ENCODE results near the gene WFIKKN1.

Gene WFIKKN1

GRCh38 chr16:591892-592517 is 38.8 kb upstream of the WFIKKN1 start:
- Histone ChIP-seq H3K4ac (ENCODE audit: low read depth in 1 of 2, low read length in 2 of 2) (no peak overlapping the region), H2BK120ac (ENCODE audit: low read depth, low read length) (no peak overlapping the region), H3K9ac (ENCODE audit: low read length) (no peak overlapping the region), H3K36me3 (ENCODE audit: control insufficient read depth in 1 of 2, insufficient read depth in 2 of 2, low read depth in 1 of 2, low read length in 2 of 2) (peaks cover 0 to 28% of the 10 kb centered on the region in 2 experiments), H2AK5ac (ENCODE audit: low read length, severe bottlenecking) (no peak overlapping the region), H2BK12ac (ENCODE audit: low read length in 2 of 2) (no peak overlapping the region), H3K4me1 (ENCODE audit: control insufficient read depth, insufficient read depth, low read depth, low read length) (peaks cover 51% of the 10 kb centered on the region), H2BK15ac (ENCODE audit: low read depth, poor library complexity, severe bottlenecking) (no peak overlapping the region), H2BK5ac (ENCODE audit: low read depth, low read length, poor library complexity, severe bottlenecking) (no peak overlapping the region), H3K27ac (ENCODE audit: low read length, poor library complexity, severe bottlenecking) (no peak overlapping the region), H3K18ac (ENCODE audit: low read depth in 1 of 2, low read length in 2 of 2) (no peak overlapping the region), H3K23ac (ENCODE audit: low read length in 2 of 2) (no peak overlapping the region), H3K79me1 (replicated peaks; ENCODE audit: low read length, poor library complexity, severe bottlenecking) (peaks cover 49% of the 10 kb centered on the region), H3K9me3 (ENCODE audit: control insufficient read depth, low read length) (no peaks in the 10 kb centered on the region), H3K14ac (ENCODE audit: low read length in 2 of 2) (no peak overlapping the region), H2AFZ (ENCODE audit: low read depth, low read length) (no peak overlapping the region), H3K4me2 (ENCODE audit: low read length, poor library complexity, severe bottlenecking) (no peak overlapping the region), H4K8ac (ENCODE audit: low read length) (no peak overlapping the region), H3K27me3 (ENCODE audit: control insufficient read depth in 1 of 2, insufficient read depth in 1 of 2, low read length in 2 of 2) (no peaks in the 10 kb centered on the region), H4K91ac (ENCODE audit: low read length) (peak overlapping the region; percentile 19), H3K4me3 (ENCODE audit: insufficient read depth in 1 of 2, low read depth in 1 of 2, low read length in 2 of 2) (no peak overlapping the region)
- WGBS: 95% methylated on average over 15 of the region's 15 CpGs
- no peak for DNase-seq

- DNase-seq: peak; percentile 61
- H3K4me1 ChIP-seq (ENCODE audit: control insufficient read depth, insufficient read depth, low read depth, low read length): peaks cover 45% of the 10 kb centered on the region
- no peak overlapping the region for H2BK12ac ChIP-seq (ENCODE audit: low read length in 2 of 2)
- no peak overlapping the region for H3K4ac ChIP-seq (ENCODE audit: low read depth in 1 of 2, low read length in 2 of 2)
- no peak overlapping the region for H2BK5ac ChIP-seq (ENCODE audit: low read depth, low read length, poor library complexity, severe bottlenecking)
- no peak overlapping the region for H3K9ac ChIP-seq (ENCODE audit: low read length)
- H3K4me2 ChIP-seq (ENCODE audit: low read length, poor library complexity, severe bottlenecking): no peak overlapping the region
- no peaks in the 10 kb centered on the region for H3K27me3 ChIP-seq (ENCODE audit: control insufficient read depth in 1 of 2, insufficient read depth in 1 of 2, low read length in 2 of 2)
- H4K91ac ChIP-seq (ENCODE audit: low read length): peak overlapping the region; percentile 19
- H2AFZ ChIP-seq (ENCODE audit: low read depth, low read length): no peak overlapping the region
- no peak overlapping the region for H3K23ac ChIP-seq (ENCODE audit: low read length in 2 of 2)
- H2BK120ac ChIP-seq (ENCODE audit: low read depth, low read length): no peak overlapping the region
- H3K18ac ChIP-seq (ENCODE audit: low read depth in 1 of 2, low read length in 2 of 2): no peak overlapping the region
- H3K79me1 ChIP-seq (replicated peaks; ENCODE audit: low read length, poor library complexity, severe bottlenecking): peaks cover 51% of the 10 kb centered on the region
- WGBS: 92% methylated on average over 24 of the region's 24 CpGs
- H2BK15ac ChIP-seq (ENCODE audit: low read depth, poor library complexity, severe bottlenecking): no peak overlapping the region
- no peak overlapping the region for H3K4me3 ChIP-seq (ENCODE audit: insufficient read depth in 1 of 2, low read depth in 1 of 2, low read length in 2 of 2)
- H3K27ac ChIP-seq (ENCODE audit: low read length, poor library complexity, severe bottlenecking): no peak overlapping the region
- H3K36me3 ChIP-seq (ENCODE audit: control insufficient read depth in 1 of 2, insufficient read depth in 2 of 2, low read depth in 1 of 2, low read length in 2 of 2): peaks cover 0 to 29% of the 10 kb centered on the region in 2 experiments
- no peak overlapping the region for H3K14ac ChIP-seq (ENCODE audit: low read length in 2 of 2)
- H2AK5ac ChIP-seq (ENCODE audit: low read length, severe bottlenecking): no peak overlapping the region
- no peak overlapping the region for H4K8ac ChIP-seq (ENCODE audit: low read length)
- H3K9me3 ChIP-seq (ENCODE audit: control insufficient read depth, low read length): no peaks in the 10 kb centered on the region
Measured at GRCh38 chr16:592518-593306, 38.1 kb upstream of the WFIKKN1 start.

- peaks cover 38% of the 10 kb centered on the region for H3K4me1 ChIP-seq (ENCODE audit: control insufficient read depth, insufficient read depth, low read depth, low read length)
- no peak overlapping the region for H2BK5ac ChIP-seq (ENCODE audit: low read depth, low read length, poor library complexity, severe bottlenecking)
- no peak overlapping the region for H2BK12ac ChIP-seq (ENCODE audit: low read length in 2 of 2)
- no peak overlapping the region for H3K18ac ChIP-seq (ENCODE audit: low read depth in 1 of 2, low read length in 2 of 2)
- no peak overlapping the region for H2AK5ac ChIP-seq (ENCODE audit: low read length, severe bottlenecking)
- no peak overlapping the region for H3K4ac ChIP-seq (ENCODE audit: low read depth in 1 of 2, low read length in 2 of 2)
- no peak overlapping the region for H3K23ac ChIP-seq (ENCODE audit: low read length in 2 of 2)
- no peak overlapping the region for H2BK15ac ChIP-seq (ENCODE audit: low read depth, poor library complexity, severe bottlenecking)
- H3K4me3 ChIP-seq (ENCODE audit: insufficient read depth in 1 of 2, low read depth in 1 of 2, low read length in 2 of 2): no peak overlapping the region
- peaks cover 0 to 29% of the 10 kb centered on the region in 2 experiments for H3K36me3 ChIP-seq (ENCODE audit: control insufficient read depth in 1 of 2, insufficient read depth in 2 of 2, low read depth in 1 of 2, low read length in 2 of 2)
- no peak overlapping the region for H4K91ac ChIP-seq (ENCODE audit: low read length)
- H2BK120ac ChIP-seq (ENCODE audit: low read depth, low read length): no peak overlapping the region
- no peaks in the 10 kb centered on the region for H3K27me3 ChIP-seq (ENCODE audit: control insufficient read depth in 1 of 2, insufficient read depth in 1 of 2, low read length in 2 of 2)
- H3K9me3 ChIP-seq (ENCODE audit: control insufficient read depth, low read length): no peaks in the 10 kb centered on the region
- no peak overlapping the region for H3K27ac ChIP-seq (ENCODE audit: low read length, poor library complexity, severe bottlenecking)
- H3K14ac ChIP-seq (ENCODE audit: low read length in 2 of 2): no peak overlapping the region
- no peak overlapping the region for H3K9ac ChIP-seq (ENCODE audit: low read length)
- peaks cover 45% of the 10 kb centered on the region for H3K79me1 ChIP-seq (replicated peaks; ENCODE audit: low read length, poor library complexity, severe bottlenecking)
- 95% methylated on average over 9 of the region's 9 CpGs for WGBS
- DNase-seq: no peak
- H2AFZ ChIP-seq (ENCODE audit: low read depth, low read length): no peak overlapping the region
- H3K4me2 ChIP-seq (ENCODE audit: low read length, poor library complexity, severe bottlenecking): no peak overlapping the region
- no peak overlapping the region for H4K8ac ChIP-seq (ENCODE audit: low read length)
Measured at GRCh38 chr16:593406-593805, 37.4 kb upstream of the WFIKKN1 start.

GRCh38 chr16:593807-594206 is 37.0 kb upstream of the WFIKKN1 start:
- Histone ChIP-seq H4K8ac (ENCODE audit: low read length) (no peak overlapping the region), H3K9me3 (ENCODE audit: control insufficient read depth, low read length) (no peaks in the 10 kb centered on the region), H3K23ac (ENCODE audit: low read length in 2 of 2) (no peak overlapping the region), H3K4ac (ENCODE audit: low read depth in 1 of 2, low read length in 2 of 2) (no peak overlapping the region), H2AK5ac (ENCODE audit: low read length, severe bottlenecking) (no peak overlapping the region), H3K14ac (ENCODE audit: low read length in 2 of 2) (no peak overlapping the region), H3K4me2 (ENCODE audit: low read length, poor library complexity, severe bottlenecking) (no peak overlapping the region), H4K91ac (ENCODE audit: low read length) (no peak overlapping the region), H2BK120ac (ENCODE audit: low read depth, low read length) (no peak overlapping the region), H2BK5ac (ENCODE audit: low read depth, low read length, poor library complexity, severe bottlenecking) (no peak overlapping the region), H2AFZ (ENCODE audit: low read depth, low read length) (no peak overlapping the region), H3K9ac (ENCODE audit: low read length) (no peak overlapping the region), H3K79me1 (replicated peaks; ENCODE audit: low read length, poor library complexity, severe bottlenecking) (peaks cover 44% of the 10 kb centered on the region), H3K27me3 (ENCODE audit: control insufficient read depth in 1 of 2, insufficient read depth in 1 of 2, low read length in 2 of 2) (no peaks in the 10 kb centered on the region), H2BK12ac (ENCODE audit: low read length in 2 of 2) (no peak overlapping the region), H3K4me3 (ENCODE audit: insufficient read depth in 1 of 2, low read depth in 1 of 2, low read length in 2 of 2) (no peak overlapping the region), H3K27ac (ENCODE audit: low read length, poor library complexity, severe bottlenecking) (no peak overlapping the region), H3K36me3 (ENCODE audit: control insufficient read depth in 1 of 2, insufficient read depth in 2 of 2, low read depth in 1 of 2, low read length in 2 of 2) (peaks cover 0 to 33% of the 10 kb centered on the region in 2 experiments), H3K4me1 (ENCODE audit: control insufficient read depth, insufficient read depth, low read depth, low read length) (peaks cover 36% of the 10 kb centered on the region), H3K18ac (ENCODE audit: low read depth in 1 of 2, low read length in 2 of 2) (no peak overlapping the region), H2BK15ac (ENCODE audit: low read depth, poor library complexity, severe bottlenecking) (no peak overlapping the region)
- 97% methylated on average over 16 of the region's 16 CpGs for WGBS
- no peak for DNase-seq
